SJSA1 (cell line): Measurements from ENCODE around the gene RYR3. TPM values are rescaled to one million over a fixed set of nuclear protein-coding genes. Genes with fewer than 3 reads are reported as not detected.

Source experiments
- DNase-seq, 2 experiments: peaks; one replicate each; pipeline ENCODE4 v3.0.0-alpha.2; 2015 to 2020; ENCODE audit warnings: low spot score in 2 of 2, low read depth in 1 of 2
- H3K27ac ChIP-seq: fragments of 250-450 bp; sonication (Bioruptor Pico); 2 replicates; pipeline ENCODE4 v1.5.1; 2020; ENCODE audit warnings: mild to moderate bottlenecking, moderate library complexity
- H3K27me3 ChIP-seq: fragments of 250-450 bp; sonication (Bioruptor Pico); replicated peaks from 2 replicates; pipeline ENCODE4 v1.5.1; 2020; ENCODE audit warnings: mild to moderate bottlenecking, moderate library complexity
- H3K36me3 ChIP-seq: fragments of 250-450 bp; sonication (Bioruptor Pico); 2 replicates; pipeline ENCODE4 v1.5.1; 2020; ENCODE audit warnings: mild to moderate bottlenecking
- H3K4me1 ChIP-seq: fragments of 250-450 bp; sonication (Bioruptor Pico); replicated peaks from 2 replicates; pipeline ENCODE4 v1.6.1; 2021; ENCODE audit warnings: mild to moderate bottlenecking
- H3K4me3 ChIP-seq: fragments of 250-450 bp; sonication (Bioruptor Pico); 2 replicates; pipeline ENCODE4 v1.5.1; 2020; ENCODE audit warnings: mild to moderate bottlenecking
- H3K9me3 ChIP-seq: fragments of 250-450 bp; sonication (Bioruptor Pico); replicated peaks from 2 replicates; pipeline ENCODE4 v1.5.1; 2020; ENCODE audit warnings: mild to moderate bottlenecking
- total RNA-seq: library from RNA; depleted of rRNA; stranded (reverse); fragments of >200 nt; shearing (Covaris generic); gene quantifications from 2 replicates; pipeline ENCODE4 v1.2.3, GENCODE V29; 2014; rRNA removed

RYR3 gene
- total RNA-seq: 7.9 and 10.3 TPM in 2 replicates

DNA sequence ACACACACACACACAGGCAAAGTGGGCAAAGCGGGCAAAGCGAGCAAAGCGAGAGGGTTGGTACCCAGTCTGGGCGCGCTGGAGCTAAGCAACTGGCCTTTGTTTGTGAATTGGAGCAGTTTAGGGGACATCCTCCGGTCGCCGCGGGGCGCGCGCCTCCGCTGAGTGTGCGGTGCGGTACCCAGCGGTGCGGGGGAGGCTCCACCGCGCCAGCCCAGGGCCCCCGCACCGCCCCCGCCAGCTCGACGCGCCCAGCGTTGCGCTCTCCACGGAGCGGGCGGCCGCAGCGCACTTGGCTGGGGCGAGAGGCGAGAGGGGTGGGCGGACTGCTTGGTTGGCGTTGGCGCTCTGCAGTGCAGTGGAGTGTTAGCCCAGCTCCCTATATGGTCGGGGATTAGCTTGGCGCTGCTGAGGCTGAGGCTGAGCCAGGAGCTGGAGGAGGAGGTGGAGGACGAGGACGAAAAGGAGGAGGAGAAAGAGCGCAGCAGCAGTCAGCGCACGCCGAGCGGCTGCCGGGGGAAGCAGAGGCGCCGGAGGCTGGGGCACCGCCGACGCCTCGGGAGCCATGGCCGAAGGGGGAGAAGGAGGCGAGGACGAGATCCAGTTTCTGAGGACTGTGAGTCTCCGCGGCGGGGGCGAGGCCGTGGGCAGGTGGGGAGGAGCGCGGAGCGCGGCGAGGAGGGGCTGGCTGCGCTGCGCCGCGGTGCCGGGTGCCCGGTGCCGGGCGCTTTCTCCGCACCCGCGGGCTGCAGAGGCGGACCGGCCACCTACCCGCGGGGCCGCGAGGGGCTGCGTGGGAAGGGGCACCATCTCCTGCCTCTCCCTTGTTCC, at the start of gene RYR3:
Gene RYR3, plus strand, starts transcription at position 487 of the 831 bp plus-strand sequence. Its CDS starts 79 bp downstream, at position 566.
- Histone ChIP-seq H3K36me3 (no peaks in the 10 kb centered on the region), H3K4me3 (no peak within 1 kb of the TSS), H3K4me1 (no peaks in the 10 kb centered on the region), H3K9me3 (no peaks in the 10 kb centered on the region), H3K27ac (no peak within 1 kb of the TSS), H3K27me3 (peaks cover 60% of the 10 kb centered on the region)
- DNase-seq: no peak

- Histone ChIP-seq H3K27ac (no peak overlapping the region), H3K27me3 (peaks cover 22% of the 10 kb centered on the region; the same call in 1 of the 2 replicates), H3K4me1 (no peaks in the 10 kb centered on the region), H3K4me3 (no peak overlapping the region), H3K36me3 (no peaks in the 10 kb centered on the region), H3K9me3 (no peaks in the 10 kb centered on the region)
- DNase-seq: no peak
These were observed 48.5 kb upstream of the RYR3 start for GRCh38 chr15:33262306-33262705.

GRCh38 chr15:33277689-33278088, 33.1 kb upstream of the RYR3 start:
- Histone ChIP-seq H3K4me1 (peaks cover 16% of the 10 kb centered on the region), H3K27me3 (no peaks in the 10 kb centered on the region; the same call in 1 of the 2 replicates), H3K9me3 (no peaks in the 10 kb centered on the region), H3K36me3 (no peaks in the 10 kb centered on the region), H3K4me3 (no peak overlapping the region), H3K27ac (no peak overlapping the region)
- no peak for DNase-seq

- Histone ChIP-seq H3K27me3 (no peaks in the 10 kb centered on the region), H3K9me3 (no peaks in the 10 kb centered on the region), H3K4me1 (peaks cover 16% of the 10 kb centered on the region), H3K4me3 (no peak overlapping the region), H3K36me3 (no peaks in the 10 kb centered on the region), H3K27ac (peak overlapping the region; percentile 39)
- peak; percentile 63 to 75 for DNase-seq
These were observed 31.8 kb upstream of the RYR3 start for GRCh38 chr15:33278816-33279612.

- Histone ChIP-seq H3K27ac (peak overlapping the region; percentile 39), H3K9me3 (no peaks in the 10 kb centered on the region), H3K27me3 (no peaks in the 10 kb centered on the region), H3K4me3 (no peak overlapping the region), H3K4me1 (peaks cover 16% of the 10 kb centered on the region), H3K36me3 (no peaks in the 10 kb centered on the region)
- no peak for DNase-seq
These were observed 31.1 kb upstream of the RYR3 start for GRCh38 chr15:33279613-33280205.

GRCh38 chr15:33282226-33283020, 28.3 kb upstream of the RYR3 start:
- Histone ChIP-seq H3K36me3 (no peaks in the 10 kb centered on the region), H3K4me1 (peaks cover 16% of the 10 kb centered on the region), H3K27ac (no peak overlapping the region), H3K9me3 (no peaks in the 10 kb centered on the region), H3K27me3 (no peaks in the 10 kb centered on the region), H3K4me3 (no peak overlapping the region)
- DNase-seq: no peak

GRCh38 chr15:33283576-33283975, 27.2 kb upstream of the RYR3 start:
- DNase-seq: no peak
- Histone ChIP-seq H3K4me3 (no peak overlapping the region), H3K36me3 (no peaks in the 10 kb centered on the region), H3K9me3 (no peaks in the 10 kb centered on the region), H3K4me1 (peaks cover 13% of the 10 kb centered on the region), H3K27ac (no peak overlapping the region), H3K27me3 (no peaks in the 10 kb centered on the region)

DNA sequence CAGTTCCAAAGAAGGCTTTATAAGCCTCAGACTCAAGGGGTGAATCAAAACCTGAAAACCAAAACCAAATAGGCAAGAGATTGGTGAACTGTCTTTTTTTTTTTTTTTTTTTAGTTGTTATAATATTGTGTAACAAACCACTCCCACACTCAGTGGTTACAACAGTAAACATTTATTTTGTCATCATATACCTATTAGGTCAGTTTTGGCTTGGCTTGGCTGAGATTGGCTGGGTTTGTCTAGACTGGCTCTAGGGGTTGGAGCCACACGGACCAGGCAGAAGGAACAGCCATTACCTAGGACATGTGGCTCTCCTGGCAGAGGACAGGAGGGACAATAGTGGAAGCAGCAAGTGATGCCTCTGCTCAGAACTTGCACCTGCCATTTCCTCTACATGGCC, 26.4 kb upstream of the RYR3 start:
- no peaks in the 10 kb centered on the region for H3K36me3 ChIP-seq
- peaks cover 5% of the 10 kb centered on the region for H3K4me1 ChIP-seq
- H3K27ac ChIP-seq: no peak overlapping the region
- no peaks in the 10 kb centered on the region for H3K9me3 ChIP-seq
- no peaks in the 10 kb centered on the region for H3K27me3 ChIP-seq
- no peak overlapping the region for H3K4me3 ChIP-seq
- DNase-seq: no peak

DNA sequence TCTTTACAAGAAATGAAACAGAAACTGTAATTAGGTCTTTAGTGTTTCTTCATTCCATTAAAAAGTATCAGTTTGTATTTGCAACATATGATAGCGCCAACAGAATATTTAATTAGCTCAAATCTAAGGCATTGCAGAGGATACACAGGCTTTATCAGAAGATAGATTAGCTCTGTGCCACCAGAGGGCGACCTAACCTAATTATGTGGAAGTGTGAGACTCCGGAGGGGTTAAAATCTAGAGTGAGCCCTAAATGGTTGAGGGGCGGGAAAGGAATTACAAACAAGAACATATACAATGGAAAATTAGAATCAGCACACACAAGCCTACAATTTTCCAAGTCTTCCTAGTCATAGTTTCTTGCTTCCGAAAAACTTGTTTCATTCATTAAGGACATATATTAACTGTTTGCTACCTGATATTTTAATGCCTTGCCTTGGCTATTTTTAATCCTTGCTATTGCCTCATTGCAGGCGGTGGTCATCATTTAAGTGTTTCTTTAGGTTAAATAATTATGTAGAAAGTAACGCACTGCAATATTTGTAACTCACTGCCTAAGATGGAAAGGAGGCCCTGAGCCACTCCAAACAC, 18.0 kb upstream of the RYR3 start:
- H3K36me3 ChIP-seq: no peaks in the 10 kb centered on the region
- peak; percentile 29 to 56 for DNase-seq
- H3K4me1 ChIP-seq: no peaks in the 10 kb centered on the region
- peaks cover 20% of the 10 kb centered on the region for H3K27me3 ChIP-seq
- H3K4me3 ChIP-seq: no peak overlapping the region
- H3K27ac ChIP-seq: no peak overlapping the region
- no peaks in the 10 kb centered on the region for H3K9me3 ChIP-seq

- no peaks in the 10 kb centered on the region for H3K36me3 ChIP-seq
- no peak overlapping the region for H3K4me3 ChIP-seq
- H3K9me3 ChIP-seq: no peaks in the 10 kb centered on the region
- H3K4me1 ChIP-seq: no peaks in the 10 kb centered on the region
- peaks cover 20% of the 10 kb centered on the region for H3K27me3 ChIP-seq
- no peak for DNase-seq
- no peak overlapping the region for H3K27ac ChIP-seq
These were observed 16.9 kb upstream of the RYR3 start for GRCh38 chr15:33293713-33294334.

DNA sequence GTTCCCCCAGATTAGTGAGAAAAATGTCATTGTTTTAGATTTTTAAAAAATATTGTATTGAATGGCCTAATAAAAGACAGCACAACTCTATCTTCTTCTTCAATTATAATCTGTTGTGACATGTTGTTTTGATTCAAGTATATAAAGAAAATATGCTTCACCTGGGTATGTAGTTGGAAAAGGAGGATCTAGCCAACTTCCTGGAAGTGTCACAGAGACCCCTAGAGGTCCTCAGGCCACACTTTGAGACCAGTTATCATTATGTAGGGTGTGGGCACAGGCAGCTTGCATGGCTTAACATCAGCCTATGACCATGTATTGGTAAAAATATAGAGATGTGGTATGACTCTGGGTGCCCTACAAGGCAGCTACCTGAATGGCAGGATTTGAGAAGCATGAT, 14.7 kb upstream of the RYR3 start:
- Histone ChIP-seq H3K27ac (no peak overlapping the region), H3K4me1 (no peaks in the 10 kb centered on the region), H3K9me3 (no peaks in the 10 kb centered on the region), H3K36me3 (no peaks in the 10 kb centered on the region), H3K27me3 (peaks cover 20% of the 10 kb centered on the region), H3K4me3 (no peak overlapping the region)
- DNase-seq: no peak

DNA sequence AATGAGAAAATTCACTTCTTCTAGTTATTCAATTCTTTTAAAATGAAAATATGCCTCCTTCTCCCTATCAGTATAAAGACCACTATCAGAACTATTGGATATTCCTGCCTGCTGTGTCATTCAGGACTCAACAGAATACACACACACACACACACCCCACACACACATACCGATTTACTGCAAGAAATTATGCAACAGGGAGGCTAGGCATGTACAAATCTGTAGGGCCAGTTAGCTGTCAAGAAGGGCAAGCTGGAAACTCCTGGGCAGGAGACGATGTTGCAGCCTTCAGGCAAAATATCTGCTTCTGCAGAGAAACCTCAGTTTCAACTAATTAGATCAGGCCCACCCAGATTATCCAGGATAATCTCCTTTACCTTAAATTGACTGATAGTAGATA, 13.9 kb upstream of the RYR3 start:
- Histone ChIP-seq H3K9me3 (no peaks in the 10 kb centered on the region), H3K27ac (no peak overlapping the region), H3K27me3 (peaks cover 18% of the 10 kb centered on the region), H3K36me3 (no peaks in the 10 kb centered on the region), H3K4me1 (no peaks in the 10 kb centered on the region), H3K4me3 (no peak overlapping the region)
- DNase-seq: no peak
